K562 (cell line): ENCODE results near the gene RPS19. TPM values are rescaled to one million over a fixed set of nuclear protein-coding genes. Genes with fewer than 3 reads are reported as not detected.

Experiments
- ATAC-seq: fragments of 200-7000 bp; cut with Tn5 transposase; 3 replicates; pipeline ENCODE4 v1.9.1; 2020; ENCODE audit warnings: moderate library complexity
- BruUV-seq: library from RNA; stranded (reverse); fragments of 400-500 nt; replicated peaks from 2 replicates; lab custom pipeline; 2021; lab: Mats Ljungman, UMichigan
- CTCF ChIA-PET: fragments of 300-600 bp; formaldehyde crosslinking; extraction: SDS; loops from one replicate; lab custom pipeline; 2021; ENCODE audit warnings: low intra/inter-chr PET ratio; lab: Yijun Ruan, JAX
- POLR2A ChIA-PET: fragments of 300-600, 350-650 bp; sonication (Branson Sonifier 250); formaldehyde crosslinking; extraction: SDS; loops from one replicate; lab custom pipeline; 2021; ENCODE audit warnings: antibody characterized with exemption, inconsistent platforms; lab: Yijun Ruan, JAX
- DNase-seq, 4 experiments: peaks; one replicate each; pipeline versions ENCODE4 v3.0.0 to v3.0.0-alpha.2; 2011 to 2018; ENCODE audit warnings: low spot score in 3 of 4, mixed read lengths in 3 of 4; ENCODE audit errors: extremely low read depth in 1 of 4
- FAIRE-seq: peaks from 2 replicates; lab custom pipeline; 2011; peaks lifted over from hg19 to GRCh38; lab: Jason Lieb, UNC
- H2AFZ ChIP-seq: 2 replicates; pipeline ENCODE4 v1.6.0; 2011; ENCODE audit warnings: low read depth, low read length, control low read depth, inconsistent platforms
- H3K27ac ChIP-seq: fragments of 200-600 bp; 3 replicates; pipeline ENCODE4 v1.8.0; 2011; ENCODE audit warnings: low read depth, mild to moderate bottlenecking, control low read depth, inconsistent platforms, low read length, moderate library complexity, mixed read lengths; ENCODE audit errors: extremely low read depth
- H3K27me3 ChIP-seq, 2 experiments: fragments of 300-600 bp in 1 of 2; 2 replicates in 1 of 2; 3 replicates in 1 of 2; pipeline versions ENCODE4 v1.6.0 to v1.8.0; 2011; ENCODE audit warnings: inconsistent platforms in 2 of 2, low read length in 2 of 2, mild to moderate bottlenecking in 1 of 2, mixed read lengths in 1 of 2, moderate library complexity in 1 of 2; ENCODE audit not compliant: control insufficient read depth in 2 of 2, insufficient read depth in 2 of 2
- H3K36me3 ChIP-seq: fragments of 300-600 bp; 3 replicates; pipeline ENCODE4 v1.8.0; 2011; ENCODE audit warnings: mild to moderate bottlenecking, low read length, inconsistent platforms; ENCODE audit not compliant: control insufficient read depth, insufficient read depth
- H3K4me1 ChIP-seq, 2 experiments: fragments of 200-600 bp in 1 of 2; replicated peaks in 1 of 2; 2 replicates in 1 of 2; 3 replicates in 1 of 2; pipeline versions ENCODE4 v1.5.1 to v1.8.0; 2011; ENCODE audit warnings: inconsistent platforms in 2 of 2, low read length in 2 of 2, mild to moderate bottlenecking in 1 of 2, mixed read lengths in 1 of 2, moderate library complexity in 1 of 2; ENCODE audit not compliant: control insufficient read depth in 2 of 2, insufficient read depth in 2 of 2
- H3K4me2 ChIP-seq: 2 replicates; pipeline ENCODE4 v1.6.1; 2011; ENCODE audit warnings: low read length, control low read depth, inconsistent platforms, mixed read lengths; ENCODE audit not compliant: insufficient read depth
- H3K4me3 ChIP-seq: fragments of 200-600 bp; sonication (generic), shearing (Covaris generic); 2 replicates; pipeline ENCODE4 v1.5.1; 2016; ENCODE audit warnings: control low read depth, inconsistent platforms
- H3K79me2 ChIP-seq: fragments of 200-600 bp; 3 replicates; pipeline ENCODE4 v1.8.0; 2011; ENCODE audit warnings: low read length, inconsistent platforms; ENCODE audit not compliant: control insufficient read depth, insufficient read depth
- H3K9ac ChIP-seq, 2 experiments: 2 replicates each; pipeline versions ENCODE4 v1.6.0 to v1.6.1; 2011; ENCODE audit warnings: low read depth in 2 of 2, low read length in 2 of 2, control low read depth in 1 of 2, inconsistent platforms in 1 of 2, mild to moderate bottlenecking in 1 of 2, mixed read lengths in 1 of 2; ENCODE audit not compliant: insufficient read depth in 1 of 2
- H3K9me1 ChIP-seq: one replicate; pipeline ENCODE4 v1.6.0; 2011; ENCODE audit warnings: inconsistent platforms, mild to moderate bottlenecking, low read length, moderate library complexity; ENCODE audit not compliant: control insufficient read depth, insufficient read depth
- H3K9me3 ChIP-seq: replicated peaks from 2 replicates; pipeline ENCODE4 v1.5.1; 2011; ENCODE audit warnings: low read depth, low read length, inconsistent platforms; ENCODE audit not compliant: control insufficient read depth, insufficient read depth
- H4K20me1 ChIP-seq: replicated peaks from 2 replicates; pipeline ENCODE4 v1.6.1; 2011; ENCODE audit warnings: low read length, inconsistent platforms, mixed read lengths; ENCODE audit not compliant: control insufficient read depth, insufficient read depth
- BRD9 ChIP-seq: fragments of 450-650 bp; IDR thresholded peaks from 2 replicates; pipeline ENCODE4 v1.6.1; 2018; ENCODE audit warnings: low read depth; ENCODE audit not compliant: partially characterized antibody
- CREB3L1 ChIP-seq: fragments of 450-650 bp; IDR thresholded peaks from 2 replicates; pipeline ENCODE4 v1.6.1; 2014; ENCODE audit warnings: low read depth, mild to moderate bottlenecking, moderate library complexity, borderline replicate concordance
- DDX20 ChIP-seq: fragments of 450-650 bp; IDR thresholded peaks from 2 replicates; pipeline ENCODE4 v1.6.1; 2016; ENCODE audit warnings: missing genetic modification characterization, low read depth, mild to moderate bottlenecking, missing compliant biosample characterization, moderate library complexity
- ID3 ChIP-seq, 2 experiments: fragments of 250-450 bp in 1 of 2; fragments of 450-650 bp in 1 of 2; sonication (Bioruptor Pico) in 1 of 2; IDR thresholded peaks; 2 replicates each; pipeline versions ENCODE4 v1.6.1 to v1.8.0; 2016 to 2021; ENCODE audit warnings: mild to moderate bottlenecking in 2 of 2, moderate library complexity in 2 of 2, missing compliant biosample characterization in 1 of 2, missing genetic modification characterization in 1 of 2
- MTA1 ChIP-seq: fragments of 450-650 bp; IDR thresholded peaks from 2 replicates; pipeline ENCODE4 v1.6.1; 2017; ENCODE audit warnings: borderline replicate concordance
- MTA3 ChIP-seq: fragments of 450-650 bp; formaldehyde crosslinking; IDR thresholded peaks from 2 replicates; pipeline ENCODE4 v1.6.1; 2017; ENCODE audit warnings: mild to moderate bottlenecking, borderline replicate concordance
- RAD21 ChIP-seq, 2 experiments: fragments of 250-450 bp in 1 of 2; fragments of 450-650 bp in 1 of 2; sonication (Bioruptor Pico) in 1 of 2; formaldehyde crosslinking in 1 of 2; IDR thresholded peaks in 1 of 2; conservative IDR thresholded peaks in 1 of 2; 2 replicates each; pipeline versions ENCODE4 v1.4.0 to v1.8.0; 2020 to 2022; ENCODE audit warnings: mild to moderate bottlenecking in 2 of 2, moderate library complexity in 1 of 2
- TCF3 ChIP-seq: sonication (generic); formaldehyde crosslinking; IDR thresholded peaks from 2 replicates; pipeline ENCODE4 v1.4.0; 2020; ENCODE audit warnings: mild to moderate bottlenecking, missing genetic modification reagents
- ZNF407 ChIP-seq: fragments of 450-650 bp; IDR thresholded peaks from 2 replicates; pipeline ENCODE4 v1.6.1; 2016; ENCODE audit warnings: low read depth
- ZNF449 ChIP-seq: fragments of 250-450 bp; sonication (Bioruptor Pico); IDR thresholded peaks from 2 replicates; pipeline ENCODE4 v1.8.0; 2022; ENCODE audit warnings: moderate library complexity, mild to moderate bottlenecking, inconsistent platforms
- WGBS: fragments of 100-300 bp; shearing (Covaris generic); methylation state at CpG from one replicate; pipeline ENCODE4 v1.1.6; 2016; ENCODE audit warnings: low coverage, mixed read lengths; ENCODE audit not compliant: insufficient coverage; ENCODE audit errors: missing lambda C conversion rate; 5-methylcytosine and 5-hydroxymethylcytosine counted together
- in situ Hi-C: fragments of 300-500 bp; cut with MboI; formaldehyde crosslinking; loops from 4 replicates; pipeline ENCODE4 v1.15.0; 2018; ENCODE audit warnings: inconsistent platforms, mixed read lengths
- intact Hi-C: fragments of 100-400 bp; cut with micrococcal nuclease; formaldehyde crosslinking; loops from 2 replicates; pipeline ENCODE4 v1.14.2; 2022
- polyA plus RNA-seq, 8 experiments: library from polyadenylated mRNA; depleted of rRNA in 4 of 8; stranded (reverse) in 5 of 8; unstranded in 3 of 8; fragments of >200 nt; fragmentation: Nextera tagmentation in 2 of 8; fragmentation: Illumina TruSeq in 1 of 8; extraction: Ambion mirVana in 2 of 8; extraction: Trizol in 1 of 8; gene quantifications; 2 replicates each; pipeline versions ENCODE4 v1.2.1 to v1.2.3, GENCODE V29; 2011 to 2014; ENCODE audit warnings: inconsistent platforms in 1 of 8, missing spikeins in 1 of 8
- total RNA-seq, 7 experiments: library from RNA; depleted of rRNA in 6 of 7; stranded (reverse); fragments of >200 nt in 6 of 7; fragmentation: Illumina TruSeq in 2 of 7; extraction: Trizol in 2 of 7; gene quantifications; 2 replicates each; pipeline versions ENCODE4 v1.2.1 to v1.2.3, GENCODE V29; 2011 to 2021; ENCODE audit warnings: low replicate concordance in 1 of 7

The RPS19 gene
- total and polyA plus RNA-seq, 9 of the 15 experiments (the other 6 are each of a cell fraction or from before 2014, with no cell fraction given): 1,964 to 3,408 (median 2,747) TPM

- H3K9me3 ChIP-seq: no peaks in the 10 kb centered on the region; the same call in 1 of the 2 replicates
- no peak overlapping the region for H2AFZ ChIP-seq
- no peak overlapping the region for H3K4me3 ChIP-seq
- peaks cover 23 to 47% of the 10 kb centered on the region in 2 experiments for H3K27me3 ChIP-seq
- WGBS: 36% methylated on average over 12 of the region's 12 CpGs
- intact Hi-C loops (no loop called here), in situ Hi-C loops (no loop called here)
- H3K79me2 ChIP-seq: no peaks in the 10 kb centered on the region
- H3K4me1 ChIP-seq: peaks cover 0 to 37% of the 10 kb centered on the region in 2 experiments; a peak in 3 of 5 replicates
- H3K27ac ChIP-seq: no peak overlapping the region
- BruUV-seq: no TSS peak
- no peak for DNase-seq
- ChIA-PET CTCF (no interaction called here), POLR2A (no interaction called here)
- no peak overlapping the region for H3K9ac ChIP-seq
- no peak for ATAC-seq
- H3K4me2 ChIP-seq: no peak overlapping the region
- H3K36me3 ChIP-seq: no peaks in the 10 kb centered on the region
- H4K20me1 ChIP-seq: peaks cover 8% of the 10 kb centered on the region; the same call in 1 of the 2 replicates
- FAIRE-seq: no peak
- H3K9me1 ChIP-seq: no peaks in the 10 kb centered on the region
- TF ChIP-seq MTA3 (no peak), BRD9 (no peak), RAD21 (CRISPR knock-in tag; conservative IDR thresholded peaks at IDR 0.05 in 1 of 2, IDR thresholded peaks at IDR 0.05 in 1 of 2) (no peak), ID3 (CRISPR knock-in tag; IDR thresholded peaks at IDR 0.05) (no peak), ID3 (tag; IDR thresholded peaks at IDR 0.05) (no peak), MTA1 (no peak), ZNF407 (no peak), TCF3 (CRISPR knock-in tag) (no peak), DDX20 (no peak), CREB3L1 (no peak), ZNF449 (CRISPR knock-in tag) (no peak)
Observed at GRCh38 chr19:41917676-41918075, 57.6 kb downstream of the RPS19 start.
